H1 (cell line): ENCODE data around the gene S100A10.

ENCODE experiments used
- ATF2 ChIP-seq: IDR thresholded peaks from 2 replicates; pipeline ENCODE4 v1.6.1; 2012; ENCODE audit warnings: low read length, inconsistent platforms
- CHD2 ChIP-seq: IDR thresholded peaks from 2 replicates; pipeline ENCODE4 v1.6.1; 2012; ENCODE audit warnings: low read length, improper control_type of control experiment
- CTCF ChIP-seq, 3 experiments: IDR thresholded peaks; 1 replicate in 2 of 3; 2 replicates in 1 of 3; pipeline versions ENCODE4 v1.5.1 to v1.6.1; 2011; ENCODE audit warnings: low read length in 3 of 3, mild to moderate bottlenecking in 3 of 3, inconsistent platforms in 2 of 3, low read depth in 1 of 3, moderate library complexity in 1 of 3; ENCODE audit not compliant: insufficient read depth in 1 of 3; ENCODE audit errors: control extremely low read depth in 1 of 3
- EGR1 ChIP-seq: IDR thresholded peaks from 2 replicates; pipeline ENCODE4 v1.6.1; 2011; ENCODE audit warnings: low read depth, low read length, borderline replicate concordance
- EP300 ChIP-seq, 2 experiments: IDR thresholded peaks; 1 replicate in 1 of 2; 2 replicates in 1 of 2; pipeline ENCODE4 v1.6.1; 2011 to 2012; ENCODE audit warnings: low read depth in 2 of 2, low read length in 2 of 2, mild to moderate bottlenecking in 2 of 2, borderline replicate concordance in 1 of 2, inconsistent platforms in 1 of 2, moderate library complexity in 1 of 2
- EZH2 ChIP-seq: fragments of 200-600 bp; sonication (generic); IDR thresholded peaks from 2 replicates; pipeline ENCODE4 v1.7.1; 2012; ENCODE audit warnings: low read depth, mild to moderate bottlenecking, moderate library complexity, low read length, inconsistent platforms; ENCODE audit not compliant: severe bottlenecking
- HDAC2 ChIP-seq, 2 experiments: fragments of 300-600 bp in 1 of 2; sonication (generic) in 1 of 2; IDR thresholded peaks; 2 replicates each; pipeline ENCODE4 v1.6.1; 2011 to 2012; ENCODE audit warnings: low read depth in 2 of 2, low read length in 2 of 2, mild to moderate bottlenecking in 2 of 2, moderate library complexity in 2 of 2, borderline replicate concordance in 1 of 2, inconsistent platforms in 1 of 2
- NANOG ChIP-seq: IDR thresholded peaks from 2 replicates; pipeline ENCODE4 v1.6.1; 2011; ENCODE audit warnings: low read length, low read depth, mild to moderate bottlenecking, inconsistent platforms; ENCODE audit not compliant: insufficient read depth, poor library complexity, severe bottlenecking
- POLR2AphosphoS5 ChIP-seq: IDR thresholded peaks from 2 replicates; pipeline ENCODE4 v1.6.1; 2011; ENCODE audit warnings: low read depth, low read length
- RAD21 ChIP-seq, 2 experiments: IDR thresholded peaks in 1 of 2; conservative IDR thresholded peaks in 1 of 2; 2 replicates each; pipeline ENCODE4 v1.6.1; 2011; ENCODE audit warnings: low read depth in 2 of 2, low read length in 2 of 2, improper control_type of control experiment in 1 of 2, inconsistent platforms in 1 of 2, mild to moderate bottlenecking in 1 of 2, moderate library complexity in 1 of 2
- RNF2 ChIP-seq: fragments of 200-900, 300-1000 bp; sonication (generic); IDR thresholded peaks from 2 replicates; pipeline ENCODE4 v1.7.1; 2016; ENCODE audit warnings: borderline replicate concordance, low read depth, mild to moderate bottlenecking, antibody characterized with exemption, low read length; ENCODE audit not compliant: poor library complexity, severe bottlenecking; ENCODE audit errors: missing control alignments
- SIX5 ChIP-seq: IDR thresholded peaks from 2 replicates; pipeline ENCODE4 v1.6.1; 2011; ENCODE audit warnings: mild to moderate bottlenecking, low read depth, low read length
- SRF ChIP-seq: IDR thresholded peaks from 2 replicates; pipeline ENCODE4 v1.6.1; 2011; ENCODE audit warnings: mild to moderate bottlenecking, low read depth, low read length, moderate library complexity
- TAF1 ChIP-seq: IDR thresholded peaks from 2 replicates; pipeline ENCODE4 v1.6.1; 2011; ENCODE audit warnings: mild to moderate bottlenecking, low read depth, low read length

- no peak for TF ChIP-seq NANOG
- no peak for TF ChIP-seq EZH2
- peak in 1 of 3 experiments; percentile 5; a peak in 1 of 4 replicates for TF ChIP-seq CTCF (IDR thresholded peaks at IDR 0.05; ENCODE audit: control extremely low read depth in 1 of 3, insufficient read depth in 1 of 3, low read depth in 1 of 3, low read length in 3 of 3)
- TF ChIP-seq EGR1 = no peak
- no peak for TF ChIP-seq HDAC2 (IDR thresholded peaks at IDR 0.05; ENCODE audit: borderline replicate concordance in 1 of 2, low read depth in 2 of 2, low read length in 2 of 2)
- TF ChIP-seq SRF = no peak
- TF ChIP-seq POLR2AphosphoS5 = no peak
- no peak for TF ChIP-seq ATF2
- TF ChIP-seq TAF1 = no peak
- TF ChIP-seq CHD2 = no peak
- TF ChIP-seq RNF2 = no peak
- TF ChIP-seq EP300 (IDR thresholded peaks at IDR 0.05; ENCODE audit: borderline replicate concordance in 1 of 2, low read depth in 2 of 2, low read length in 2 of 2) = no peak
- peak in 1 of 2 experiments; percentile 24; a peak in 2 of 4 replicates for TF ChIP-seq RAD21 (IDR thresholded peaks at IDR 0.05 in 1 of 2, conservative IDR thresholded peaks at IDR 0.05 in 1 of 2; ENCODE audit: low read depth in 2 of 2, low read length in 2 of 2)
- TF ChIP-seq SIX5 = no peak
Measured at GRCh38 chr1:151968791-151969399, 24.8 kb downstream of the S100A10 start.
